ENCODE data around the gene TSPAN9.

Gene TSPAN9

DNA sequence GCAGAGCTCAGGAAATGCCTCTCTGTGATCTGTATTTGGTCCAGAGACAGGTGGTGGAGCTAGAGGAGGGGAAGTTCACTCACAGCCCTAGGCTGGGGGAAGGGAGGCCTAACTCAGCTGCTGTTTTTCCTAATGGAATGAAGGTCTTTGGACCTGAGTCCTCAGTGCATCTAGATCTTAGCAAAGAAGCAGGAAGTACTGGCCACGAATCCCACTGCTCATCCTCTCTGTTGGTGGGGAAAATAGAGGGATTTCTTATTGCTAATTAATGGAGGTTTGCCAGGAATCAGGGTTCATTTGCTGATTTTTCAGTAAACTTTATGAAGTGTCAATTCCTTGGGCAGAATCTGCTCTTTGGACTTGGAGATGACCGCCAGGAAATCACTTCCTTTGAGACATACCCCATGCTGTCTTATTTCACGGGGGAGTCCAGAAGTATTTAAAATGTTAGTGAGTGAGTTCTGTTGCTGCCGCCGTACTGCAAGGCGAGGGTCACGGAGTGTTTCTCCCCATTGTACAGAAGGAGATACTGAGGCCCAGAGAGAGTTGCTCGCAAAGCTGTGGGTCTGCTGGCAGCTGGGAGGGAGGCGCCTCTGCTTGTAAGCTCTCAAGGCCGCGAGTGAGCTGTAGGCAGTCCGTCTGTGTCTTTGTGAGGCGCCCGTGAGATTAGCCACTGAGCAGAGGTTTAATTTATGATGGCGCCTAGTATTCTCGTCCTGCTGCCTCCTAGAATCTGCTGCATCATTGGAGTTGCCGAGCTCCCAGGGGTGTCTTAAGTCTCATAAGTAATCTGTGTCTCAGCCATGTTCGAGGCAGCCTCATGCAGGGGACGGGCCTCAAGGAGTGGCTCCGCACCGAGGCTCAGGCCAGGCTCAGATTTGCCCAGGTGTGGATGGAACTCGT lies 88.2 kb downstream of the TSPAN9 start:
- no peak for DNase-seq (ENCODE audit: low read depth)

DNA sequence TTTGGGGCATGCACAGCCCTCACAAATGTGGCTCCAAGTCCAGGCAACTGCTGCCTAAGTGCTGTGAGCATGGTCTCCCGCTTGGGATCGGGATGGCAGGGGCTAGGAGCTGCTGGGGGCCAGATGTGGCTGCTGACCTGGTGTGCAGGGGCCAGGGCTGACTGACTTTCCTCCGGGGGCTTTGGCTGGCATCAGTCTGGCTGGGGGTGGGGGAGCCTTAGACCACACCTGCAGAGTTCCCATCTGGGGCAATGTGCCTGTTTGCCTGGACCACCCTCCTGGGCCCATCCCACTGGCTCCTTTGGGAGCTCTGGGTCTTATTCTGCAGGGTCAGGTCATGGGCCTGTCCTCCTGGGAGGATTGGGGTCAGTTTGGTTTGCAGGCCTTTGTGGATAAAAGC lies 90.5 kb downstream of the TSPAN9 start:
- no peak for DNase-seq (ENCODE audit: low read depth)

DNA sequence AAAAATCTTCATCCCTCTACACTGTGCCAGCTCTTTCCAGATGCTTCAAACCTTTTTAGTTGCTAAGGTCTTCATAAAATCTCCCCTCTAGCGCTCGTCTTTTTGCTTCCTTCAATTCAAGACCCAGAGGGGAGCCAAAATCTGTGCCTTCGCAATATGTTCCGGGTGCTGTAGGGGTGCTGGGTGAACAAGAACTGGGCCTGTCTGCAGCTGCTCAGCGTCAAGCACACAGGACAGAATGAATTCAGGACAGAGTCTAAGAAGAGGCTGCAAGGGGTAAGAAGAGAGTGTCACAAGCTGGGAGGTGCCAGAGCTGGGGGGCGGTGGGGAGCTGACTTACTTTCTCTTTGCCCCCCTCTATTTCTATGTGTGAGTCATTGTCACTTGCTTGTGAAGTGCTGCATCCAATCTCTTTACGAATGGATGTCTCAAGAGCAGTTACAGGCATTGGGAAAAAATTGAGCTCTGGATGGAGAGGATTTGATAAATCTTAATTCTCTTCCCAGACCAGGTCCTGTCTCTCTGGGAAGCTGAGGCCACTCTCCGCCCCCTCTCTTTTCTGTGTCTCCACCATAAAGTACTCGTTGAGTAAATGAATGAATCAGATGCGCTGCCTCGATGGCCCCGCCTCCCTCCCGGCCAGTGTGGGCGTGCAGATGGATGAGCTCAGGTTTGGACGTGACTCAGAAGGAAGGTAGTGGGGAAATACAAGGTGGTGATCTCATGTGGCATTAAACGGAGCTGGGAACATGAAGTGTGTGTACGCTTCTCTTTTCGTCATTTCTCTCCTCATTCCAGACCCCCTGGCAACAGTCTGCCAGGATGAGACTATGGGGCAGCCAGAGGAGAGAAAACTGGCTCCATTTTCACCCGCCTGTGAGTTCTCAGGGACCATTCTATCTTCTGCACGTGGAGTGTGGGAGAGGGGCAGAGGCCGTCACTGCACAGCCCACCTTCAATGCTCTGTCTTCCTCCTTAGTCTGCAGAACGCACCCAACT lies 91.3 kb downstream of the TSPAN9 start:
- DNase-seq (ENCODE audit: low read depth), result no peak

DNA sequence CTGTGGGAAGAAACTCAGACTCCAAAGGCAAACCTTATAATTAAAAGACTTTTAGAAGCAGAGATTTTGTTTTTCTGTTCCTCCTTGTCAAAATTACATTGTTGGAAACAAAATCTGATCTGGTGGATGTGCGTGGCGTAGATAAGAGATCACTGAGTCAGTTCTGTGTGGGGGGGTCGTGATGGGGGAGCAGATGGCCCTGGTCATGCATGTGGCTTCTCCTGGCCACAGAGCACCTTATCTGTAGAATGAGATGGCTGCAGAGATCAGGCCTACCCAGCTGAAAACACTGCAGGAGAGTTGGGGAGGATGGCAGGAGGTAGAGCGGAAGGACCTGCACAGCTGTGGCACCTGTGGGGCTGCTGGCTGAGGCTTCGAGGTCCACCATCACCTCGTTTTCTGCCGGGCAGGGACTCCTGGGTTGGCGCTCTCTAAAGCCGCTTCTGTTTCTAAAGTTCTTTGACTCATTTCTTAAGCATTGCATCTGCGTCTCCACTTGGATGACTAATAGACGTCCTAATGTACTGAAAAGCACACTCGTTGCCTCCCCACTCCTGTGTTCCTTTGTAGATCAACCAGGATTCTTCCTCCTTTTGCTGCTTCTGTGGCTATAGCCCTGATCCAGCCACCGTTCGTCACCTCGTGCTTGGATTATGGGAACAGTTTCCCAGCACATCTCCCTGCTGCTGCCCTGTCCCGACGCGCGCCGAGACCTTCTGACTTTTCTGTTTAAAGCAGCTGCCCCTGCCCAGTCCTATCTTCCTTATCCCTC lies 93.4 kb downstream of the TSPAN9 start:
- DNase-seq (ENCODE audit: low read depth), result no peak

DNA sequence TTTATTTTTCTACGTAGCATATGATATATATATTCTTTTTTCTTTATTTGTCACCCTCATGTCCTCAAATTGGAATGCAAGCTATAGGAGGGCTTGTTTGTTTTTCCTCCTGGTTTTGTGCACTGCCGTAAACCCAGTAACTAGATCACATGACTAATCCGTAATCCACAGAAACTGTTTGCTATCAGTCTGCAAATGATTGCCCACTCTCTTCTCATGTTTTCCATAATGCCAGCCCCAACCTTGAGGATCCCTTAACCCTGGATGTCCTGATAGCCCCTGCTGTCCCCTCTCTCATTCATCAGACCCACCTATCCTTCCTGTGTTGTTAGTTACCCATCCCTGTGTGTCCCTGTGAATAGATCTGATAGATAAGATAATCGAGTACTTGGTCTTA lies 94.0 kb downstream of the TSPAN9 start:
- no peak for DNase-seq (ENCODE audit: low read depth)

DNA sequence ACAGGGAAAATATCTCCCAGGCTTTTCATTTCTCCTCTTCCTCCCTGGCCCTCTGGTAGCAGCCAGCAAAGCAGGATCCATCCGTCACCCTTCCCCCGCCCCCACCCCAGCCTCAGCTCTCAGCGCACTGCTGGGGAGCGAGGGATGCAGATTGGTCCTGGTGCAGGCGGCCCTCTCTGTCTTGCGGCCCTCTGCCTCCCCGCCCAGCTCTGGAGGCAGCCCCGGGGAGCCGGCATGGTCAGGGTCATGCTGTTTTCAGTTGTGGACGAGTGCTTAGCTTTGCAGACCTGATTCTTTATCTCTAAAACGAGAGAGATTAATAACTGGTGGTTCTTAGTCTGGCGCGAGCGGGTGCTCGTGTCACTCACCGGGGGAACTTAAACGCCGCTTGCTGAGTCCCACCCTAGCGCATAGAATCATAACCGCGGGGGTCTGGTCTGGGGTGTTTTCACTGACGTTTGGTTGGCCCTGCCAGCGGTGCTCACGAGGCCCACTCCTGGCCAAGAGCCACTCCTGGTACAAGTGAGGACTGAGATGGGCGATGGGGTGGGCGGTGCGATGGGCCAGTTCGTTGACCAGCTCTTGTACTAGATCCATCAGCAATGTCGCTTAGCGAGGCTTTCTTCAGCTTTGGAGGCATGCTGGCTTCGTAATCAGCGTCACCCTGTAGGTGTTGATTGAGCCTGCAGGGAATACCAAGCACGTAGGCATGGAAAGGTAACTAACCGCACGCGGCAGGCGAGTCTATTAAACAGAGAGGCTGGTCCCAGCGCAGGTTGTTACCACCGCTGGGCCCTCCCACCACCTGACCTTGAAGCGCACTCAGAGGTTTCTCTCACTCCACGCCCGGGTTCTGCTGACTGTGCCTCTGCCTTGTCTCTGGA lies 95.2 kb downstream of the TSPAN9 start:
- no peak for DNase-seq (ENCODE audit: low read depth)

DNA sequence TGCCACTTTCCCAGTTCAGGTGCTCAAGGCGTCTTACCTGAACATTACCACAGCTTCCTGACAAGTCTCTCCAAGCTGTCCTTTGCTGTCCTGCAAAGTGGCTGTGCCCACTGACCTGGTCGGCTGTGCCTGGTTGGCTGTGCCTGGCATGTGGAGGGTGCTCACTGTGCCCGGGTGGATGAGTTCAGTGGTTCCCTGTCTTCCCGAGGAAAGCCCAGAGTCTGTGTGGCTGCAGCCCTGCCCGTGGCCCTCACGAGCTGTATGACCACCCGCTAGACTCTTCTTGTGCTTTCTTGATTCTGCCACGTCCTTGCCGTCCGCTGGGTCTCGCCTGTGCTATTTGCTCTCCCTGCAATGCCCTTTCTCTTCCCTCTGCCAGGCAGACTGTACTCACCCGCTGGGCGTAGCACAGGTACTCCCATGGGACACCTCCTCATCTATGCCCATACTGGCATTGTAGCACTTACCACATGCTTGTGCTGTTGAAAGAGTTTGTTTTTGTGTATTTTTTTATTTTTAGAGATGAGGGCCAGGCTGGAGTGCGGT lies 95.9 kb downstream of the TSPAN9 start:
- no peak for DNase-seq (ENCODE audit: low read depth)

DNA sequence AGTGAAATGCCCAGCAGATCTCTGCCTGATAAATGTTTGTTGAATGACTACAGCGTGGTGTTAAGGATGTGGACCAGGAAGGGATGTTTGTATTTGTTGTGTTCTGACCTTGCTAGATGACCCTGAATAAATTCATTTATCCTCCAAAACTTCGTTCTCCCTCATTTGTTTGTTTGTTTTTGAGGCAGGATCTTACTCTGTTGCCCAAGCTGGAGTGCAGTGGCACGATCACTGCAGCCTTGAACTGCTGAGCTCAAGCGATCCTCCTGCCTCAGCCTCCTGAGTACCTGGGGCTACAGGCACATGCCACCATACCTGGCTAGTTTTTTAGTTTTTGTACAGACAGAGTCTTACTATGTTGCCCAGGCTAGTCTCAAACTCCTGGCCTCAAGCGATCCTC lies 96.7 kb downstream of the TSPAN9 start:
- no peak for DNase-seq (ENCODE audit: low read depth)

DNA sequence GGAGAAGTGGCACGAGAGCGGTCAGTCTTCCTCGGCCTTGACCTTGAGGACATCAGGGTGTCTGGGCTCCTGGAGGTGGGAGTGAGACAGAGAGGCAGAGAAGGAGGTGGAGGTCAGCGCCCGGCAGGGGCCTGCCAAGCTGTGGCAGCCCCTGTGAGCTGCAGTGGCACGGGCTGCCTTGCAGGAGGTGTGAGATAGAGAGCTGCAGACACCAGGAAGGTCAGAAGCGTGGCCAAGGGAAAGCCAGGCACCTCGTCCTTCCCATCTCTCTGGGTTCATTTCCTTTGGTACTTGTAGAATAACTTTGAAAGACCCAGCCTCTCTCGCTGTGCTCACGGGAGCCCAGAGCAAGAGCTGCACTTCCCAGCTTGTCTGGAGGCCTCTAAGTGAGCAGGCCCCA lies 98.1 kb downstream of the TSPAN9 start:
- DNase-seq (ENCODE audit: low read depth), result no peak

DNA sequence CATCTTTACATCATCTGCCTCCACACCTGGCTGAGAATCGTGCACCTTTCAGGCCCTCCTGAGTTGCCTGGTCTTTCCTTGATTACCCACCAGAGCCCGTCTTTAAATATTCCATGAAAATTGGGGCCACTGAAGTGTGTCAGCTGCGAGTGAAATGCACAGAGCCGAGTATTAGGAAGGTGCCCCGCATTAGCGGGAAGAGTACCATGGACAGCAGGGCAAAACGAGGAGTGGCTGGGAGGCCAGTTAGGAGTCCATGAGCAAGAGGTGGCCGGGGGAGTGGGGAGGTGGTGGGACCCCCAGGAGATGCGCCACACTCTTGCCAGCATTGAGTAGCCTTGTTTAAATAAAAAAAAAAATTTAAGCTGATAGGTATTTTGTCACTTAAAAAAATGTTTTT lies 99.6 kb downstream of the TSPAN9 start:
- no peak for DNase-seq (ENCODE audit: low read depth)

DNA sequence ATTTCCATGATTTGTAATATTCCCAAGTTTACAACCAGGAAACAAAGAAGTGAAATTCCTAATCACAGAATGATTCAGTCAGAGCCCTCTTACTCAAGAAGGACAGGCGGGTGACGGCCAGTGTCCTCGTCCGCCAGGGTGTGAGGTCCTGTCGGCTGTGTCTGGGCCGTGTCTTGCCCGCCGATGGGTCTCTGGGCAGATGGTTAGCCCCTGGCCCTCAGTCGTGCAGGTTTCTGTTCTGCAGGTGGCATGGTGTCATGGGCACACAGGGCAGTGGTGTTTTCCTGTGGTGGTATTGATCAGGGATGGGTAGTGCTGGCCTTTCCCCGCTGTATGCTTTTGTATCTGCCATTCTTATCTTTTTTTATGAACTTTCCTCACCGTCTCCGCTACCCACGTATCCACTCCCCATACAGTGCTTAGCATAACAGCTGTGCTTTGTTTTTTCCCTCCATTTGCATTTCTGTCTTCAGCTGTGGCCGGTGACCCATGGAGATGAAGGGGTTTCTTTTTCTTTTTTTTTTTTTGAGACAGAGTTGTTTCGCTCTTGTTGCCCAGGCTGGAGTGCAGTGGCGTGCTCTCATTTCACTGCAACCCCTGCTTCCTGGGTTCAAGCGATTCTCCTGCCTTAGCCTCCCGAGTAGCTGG lies 100.7 kb downstream of the TSPAN9 start:
- no peak for DNase-seq (ENCODE audit: low read depth)

DNA sequence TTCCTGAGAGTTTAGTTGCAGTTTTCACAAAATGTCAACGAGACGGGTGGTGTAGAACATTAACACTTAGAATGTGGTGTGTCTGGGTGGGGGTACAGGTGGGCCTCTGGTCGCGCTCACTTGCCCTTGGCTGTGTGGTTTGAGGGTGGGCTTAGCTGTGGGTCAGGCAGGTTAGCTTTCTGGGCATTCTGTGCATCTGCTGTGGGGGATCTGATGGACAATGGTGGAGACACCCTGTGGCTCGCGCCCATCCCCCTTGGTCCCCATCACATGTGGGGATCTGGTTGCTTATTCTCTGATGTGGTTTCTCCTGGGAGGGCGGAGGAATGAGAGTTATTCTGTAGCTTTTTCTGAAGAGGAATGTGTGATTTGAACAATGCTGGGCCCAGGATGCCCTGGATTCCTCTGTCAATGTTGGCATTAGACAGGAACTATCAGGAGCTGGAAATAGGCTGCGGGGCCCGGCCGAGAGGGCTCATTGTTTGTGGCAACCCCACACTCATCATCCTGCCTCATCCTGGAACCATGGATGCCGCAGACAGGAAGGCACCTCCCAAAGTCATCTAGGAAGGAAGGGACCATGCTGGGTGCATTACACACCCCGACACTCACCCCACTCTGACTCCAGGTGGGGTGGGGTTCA lies 101.6 kb downstream of the TSPAN9 start:
- DNase-seq (ENCODE audit: low read depth), result no peak

DNA sequence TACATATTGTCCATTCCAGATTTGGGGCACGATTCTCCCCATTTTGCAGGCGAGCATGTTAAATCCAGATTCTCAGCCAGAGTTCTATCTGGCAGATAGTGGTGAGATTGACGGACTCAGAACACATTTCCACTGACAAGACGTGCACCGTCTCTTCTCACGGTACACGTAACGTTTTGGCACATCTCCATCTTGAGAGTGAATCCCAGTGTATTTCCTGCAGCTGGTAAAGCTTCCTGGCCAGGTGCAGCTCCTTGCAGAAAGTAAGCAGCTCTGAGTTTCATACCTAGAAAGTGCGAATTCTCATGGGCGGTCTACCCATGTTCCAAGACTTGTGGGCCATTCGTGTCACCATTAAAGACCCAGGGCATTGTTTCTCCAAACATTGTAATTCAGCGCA lies 102.6 kb downstream of the TSPAN9 start:
- DNase-seq (ENCODE audit: low read depth), result no peak

DNA sequence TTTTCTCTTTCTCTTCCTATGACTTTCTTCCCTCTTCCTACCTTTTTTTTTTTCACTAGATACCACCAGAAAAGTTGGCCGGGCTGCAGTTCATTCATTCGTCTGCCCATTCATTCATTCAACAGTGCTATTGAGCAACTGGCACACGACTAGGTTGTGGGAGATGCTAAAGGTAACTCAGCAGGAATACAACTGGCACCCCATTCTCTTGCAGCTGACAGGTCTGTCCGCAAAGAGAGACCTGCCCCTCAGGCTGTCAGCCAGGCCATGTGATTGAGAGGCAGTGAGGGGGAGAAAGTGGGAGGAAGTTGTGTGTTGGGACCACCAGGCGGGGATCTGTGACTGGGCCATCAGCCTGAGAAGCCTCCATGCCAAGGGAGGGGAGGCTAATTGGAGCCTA lies 105.2 kb downstream of the TSPAN9 start:
- no peak for DNase-seq (ENCODE audit: low read depth)

DNA sequence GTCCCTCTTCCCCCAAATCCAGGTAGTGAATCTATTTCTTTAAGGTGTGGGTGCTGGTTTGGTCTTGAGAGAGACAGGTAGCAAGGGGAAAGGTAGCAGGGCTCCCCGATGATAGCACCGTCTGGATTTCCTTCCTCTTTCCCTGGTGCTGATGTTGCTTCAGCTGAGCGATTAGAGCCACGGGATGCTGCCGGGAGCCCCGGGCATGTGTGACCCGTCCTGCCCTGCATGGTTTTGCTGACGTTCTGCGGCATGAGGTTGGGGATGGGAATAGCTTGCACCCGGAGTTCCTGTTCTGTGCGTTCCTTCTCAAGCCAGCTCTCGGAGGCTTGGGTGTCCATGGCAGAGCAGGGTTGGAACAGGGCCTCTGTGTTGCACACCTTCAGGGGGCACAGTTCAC lies 107.3 kb downstream of the TSPAN9 start:
- DNase-seq (ENCODE audit: low read depth), result no peak

DNA sequence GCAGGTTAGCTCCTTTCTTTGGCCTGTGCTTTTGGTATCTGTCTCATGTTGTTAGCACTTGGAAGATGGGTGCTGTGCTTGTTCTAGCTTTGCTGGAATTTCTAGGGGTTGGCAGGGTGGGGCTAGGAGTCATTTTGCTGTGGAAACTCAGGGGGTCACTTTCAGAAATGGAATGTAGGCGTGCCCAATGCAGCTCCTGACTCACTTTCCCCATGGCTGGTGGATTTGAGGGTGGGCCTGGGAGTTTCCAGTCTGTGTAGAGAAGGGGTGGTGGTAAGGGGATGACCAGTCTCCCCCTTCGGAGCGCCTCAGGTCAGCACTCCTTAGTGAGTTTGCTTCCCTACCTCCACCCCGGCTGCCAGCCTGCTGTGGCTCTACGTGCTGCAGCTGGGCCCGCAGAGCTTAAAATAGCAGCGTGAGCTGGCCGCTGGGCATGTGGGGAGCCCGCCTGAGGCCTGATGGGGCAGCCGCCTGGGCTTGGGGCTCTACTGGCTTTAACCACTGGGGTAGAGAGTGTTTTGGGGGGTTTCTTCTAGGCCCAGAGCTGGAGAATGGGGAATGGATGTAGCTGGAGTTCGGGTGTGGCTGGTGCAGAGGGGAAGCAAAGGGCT lies 108.2 kb downstream of the TSPAN9 start:
- no peak for DNase-seq (ENCODE audit: low read depth)

DNA sequence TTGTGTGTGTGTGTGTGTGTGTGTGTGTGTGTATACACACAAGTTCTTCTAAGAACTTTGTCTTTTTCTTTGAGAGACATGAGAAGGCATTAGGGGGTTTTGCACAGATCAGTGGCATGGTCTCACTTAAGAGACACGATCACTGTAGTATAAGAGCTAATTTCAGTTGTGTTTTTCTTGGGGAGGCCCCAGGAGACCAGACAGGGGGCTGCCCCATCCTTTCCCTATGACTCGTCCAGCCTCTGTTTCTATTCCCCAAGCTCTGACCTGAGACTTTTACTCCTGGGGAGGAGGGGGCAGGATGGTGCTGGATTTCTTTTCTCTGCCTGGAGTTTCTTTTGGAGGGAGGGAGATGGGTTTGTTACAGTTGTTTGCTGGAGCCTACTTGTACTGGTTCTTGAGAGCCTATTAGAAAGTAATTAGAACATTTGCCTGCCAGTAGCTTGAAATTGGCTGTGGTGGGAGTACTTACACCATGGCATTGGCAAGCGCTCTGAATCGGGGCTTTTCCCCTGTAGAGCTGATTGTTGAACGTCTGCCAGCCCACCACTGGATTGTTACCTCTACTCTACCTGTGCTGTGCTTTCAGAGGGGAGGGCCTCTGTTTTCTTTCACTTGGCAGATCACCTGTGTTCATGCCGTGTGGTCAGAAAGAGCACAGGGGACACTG lies 109.5 kb downstream of the TSPAN9 start:
- no peak for DNase-seq (ENCODE audit: low read depth)

DNA sequence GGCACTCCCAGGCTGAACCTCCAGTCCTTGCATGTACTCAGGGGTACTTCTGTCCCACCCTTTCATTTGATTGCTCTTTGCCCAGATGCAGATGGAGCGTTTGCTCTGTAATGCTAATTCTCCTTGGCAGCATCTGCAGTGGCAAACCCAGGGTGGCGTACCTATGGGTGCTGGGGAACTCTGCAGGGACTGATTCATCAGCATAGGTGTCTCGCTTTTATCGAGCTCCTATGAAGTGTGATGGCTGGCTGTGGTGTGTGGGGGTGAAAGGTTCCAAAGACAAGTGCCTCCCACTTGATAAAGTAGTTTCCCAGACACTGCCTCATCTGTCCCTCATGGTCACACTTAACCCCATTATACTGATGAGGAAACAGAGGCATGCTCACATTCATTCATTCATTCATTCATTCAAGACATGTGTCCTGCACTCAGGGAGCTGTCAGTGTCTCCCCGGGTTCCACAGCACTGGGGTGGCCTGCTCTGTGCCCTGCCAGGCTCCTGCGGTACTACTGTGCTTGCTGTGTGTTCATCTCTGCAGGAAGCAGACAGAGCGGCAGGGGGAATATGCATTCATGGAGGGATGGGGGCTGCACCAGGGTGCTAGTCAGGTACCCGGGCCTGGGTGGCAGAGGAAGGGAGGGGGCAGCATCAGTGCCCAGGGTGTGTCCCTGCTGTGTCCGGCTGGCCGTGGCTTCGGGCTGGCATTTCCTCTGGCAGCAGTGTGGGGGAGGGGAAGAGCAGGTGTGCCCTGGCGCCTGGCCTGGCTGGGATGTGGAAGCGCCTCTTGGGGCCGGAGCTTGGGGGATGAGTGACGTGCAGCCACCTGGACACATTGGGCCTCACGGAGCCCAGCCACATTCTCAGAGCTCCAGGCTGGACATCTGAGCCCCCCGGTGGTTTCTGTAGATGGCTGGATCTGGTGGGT lies 110.9 kb downstream of the TSPAN9 start:
- no peak for DNase-seq (ENCODE audit: low read depth)

All from stimulated activated CD8-positive, alpha-beta memory T cell treated with anti-CD3 and anti-CD28 coated beads, Interleukin-15, amount 100 ng/mL, for 1 hour (primary cell).